NCI-H1417 treated with DMSO at 0.1 percent for 48 hours (cell line): ENCODE data around the gene NFIX.

Source experiments
- DNase-seq: peaks from one replicate; lab custom pipeline; 2025; lab: John Stamatoyannopoulos, UW

NFIX gene

DNA sequence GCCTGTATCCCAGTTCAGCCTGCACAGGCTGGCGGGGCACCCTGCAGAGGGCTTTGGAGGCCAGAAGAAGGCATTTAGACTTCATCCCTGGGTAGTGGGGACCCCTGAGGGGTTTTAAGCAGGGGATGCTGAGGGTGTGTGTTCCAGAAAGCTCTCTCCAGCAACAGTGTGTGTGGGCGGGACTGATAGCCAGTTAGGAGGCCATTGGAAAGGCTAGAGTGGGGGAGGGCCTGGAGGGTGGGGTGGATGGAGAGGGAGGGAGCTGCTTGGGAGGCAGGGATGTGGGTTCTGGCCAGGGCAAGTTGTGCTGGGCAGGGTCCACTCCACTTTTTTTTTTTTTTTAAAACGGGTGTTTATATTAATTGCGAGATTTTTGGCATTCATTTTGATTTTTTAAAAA is 79.1 kb downstream of the NFIX start:
- no peak for DNase-seq

DNA sequence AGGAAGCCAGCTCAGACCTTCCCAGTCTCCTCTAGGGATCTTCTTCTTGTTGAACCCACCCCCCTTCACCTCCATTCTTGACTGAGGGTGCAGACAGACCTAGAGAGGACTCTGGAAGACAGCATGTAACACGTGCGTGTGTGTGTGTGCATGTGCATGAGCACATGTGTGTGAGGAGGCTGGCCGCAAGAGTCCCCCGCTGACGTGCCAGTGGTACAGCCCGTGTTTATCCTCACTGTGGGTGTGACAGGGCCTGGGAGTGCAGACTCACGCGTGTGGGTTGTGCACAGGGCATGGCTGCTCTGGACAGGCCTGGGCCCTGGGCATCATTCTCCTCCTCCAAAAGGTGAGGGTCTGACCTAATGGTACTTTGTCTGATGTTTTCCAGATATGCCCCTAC is 81.0 kb downstream of the NFIX start:
- DNase-seq, result no peak

DNA sequence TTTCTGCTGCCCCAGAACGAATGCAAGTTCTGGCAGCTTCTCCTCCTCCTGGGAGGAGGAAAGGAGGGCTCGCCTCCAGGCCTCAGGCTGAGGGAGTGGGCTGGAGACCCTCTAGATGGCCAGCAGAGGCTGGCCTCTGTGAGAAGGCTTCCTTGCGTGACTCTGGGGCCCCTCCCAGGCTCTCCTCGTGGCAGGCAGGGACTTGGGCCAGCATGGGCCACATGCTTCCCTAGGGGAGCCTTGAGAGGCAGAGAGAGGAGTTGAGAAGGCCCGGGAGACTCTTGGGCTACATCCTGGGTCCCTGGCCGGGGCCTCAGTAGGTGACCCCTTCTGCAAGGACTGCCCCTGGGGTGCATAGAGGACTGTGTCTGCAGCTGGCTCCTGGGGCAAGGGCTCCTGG is 81.5 kb downstream of the NFIX start:
- DNase-seq, result no peak

DNA sequence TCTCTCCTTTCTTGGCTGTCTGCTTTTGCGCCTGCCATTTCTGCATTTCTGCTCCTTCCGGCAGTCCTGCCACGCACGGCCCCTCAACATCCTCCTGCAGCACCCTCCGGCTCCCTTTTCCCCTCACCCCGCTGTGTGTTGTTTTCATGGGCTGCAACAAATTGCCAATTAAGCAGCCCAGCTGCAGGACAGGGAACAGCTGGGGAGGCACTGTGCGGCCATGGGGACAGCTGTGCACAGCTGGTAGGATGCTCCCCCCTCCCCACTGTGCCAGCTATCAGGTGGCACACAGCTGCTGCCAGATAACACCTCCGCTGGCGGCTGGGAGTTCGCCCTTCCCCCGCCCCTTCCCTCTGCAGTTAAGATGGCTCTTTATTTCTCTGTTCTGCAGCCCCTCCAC is 82.0 kb downstream of the NFIX start:
- DNase-seq, result no peak

GRCh38 chr19:13078381-13078780 is 83.1 kb downstream of the NFIX start:
- DNase-seq, result no peak

GRCh38 chr19:13078897-13079541 is 83.7 kb downstream of the NFIX start:
- no peak for DNase-seq

- DNase-seq, result no peak
Measured at GRCh38 chr19:13079542-13079986, 84.3 kb downstream of the NFIX start.

GRCh38 chr19:13082192-13083007 is 87.1 kb downstream of the NFIX start:
- DNase-seq, result no peak

DNA sequence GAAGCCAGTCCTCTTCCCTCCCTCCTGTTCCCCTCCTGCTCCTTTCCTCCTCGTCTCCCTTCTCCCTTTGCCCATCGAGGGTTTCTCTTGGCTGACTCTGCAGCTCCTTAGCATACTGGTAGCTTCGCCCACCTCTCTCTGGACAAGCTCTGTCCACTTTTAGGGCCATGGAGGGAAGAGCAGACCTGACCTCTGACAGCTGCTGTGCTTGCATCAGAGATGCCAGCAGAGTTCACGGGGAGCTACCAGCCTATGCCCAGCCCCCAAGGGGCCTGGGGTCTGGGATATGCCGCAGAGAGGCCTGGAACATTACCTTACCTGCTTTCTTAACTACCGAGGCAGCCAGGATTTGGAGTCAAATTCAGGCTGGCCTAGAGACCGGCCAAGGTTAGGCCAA is 87.7 kb downstream of the NFIX start:
- no peak for DNase-seq

GRCh38 chr19:13083627-13084026 is 88.4 kb downstream of the NFIX start:
- DNase-seq, result no peak

DNA sequence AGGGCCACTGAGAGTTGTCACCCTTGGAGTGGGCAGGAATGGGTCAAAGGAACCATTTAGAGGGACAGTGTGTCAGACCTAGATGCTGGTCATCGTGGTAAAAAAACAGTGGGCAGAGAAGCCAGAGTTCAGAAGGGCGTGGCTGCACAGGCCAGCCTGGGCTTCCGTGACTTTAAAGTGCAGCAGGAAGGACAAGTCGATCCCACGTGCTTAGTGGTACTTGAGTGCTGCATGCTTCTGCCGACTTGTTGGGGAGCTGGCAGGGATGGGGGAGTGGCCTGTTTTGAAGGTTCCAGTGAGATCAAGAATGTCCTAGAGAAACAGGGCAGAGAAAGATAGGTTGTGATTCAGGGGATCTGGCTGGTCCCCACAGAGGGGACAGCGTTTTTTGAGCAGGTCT is 90.4 kb downstream of the NFIX start:
- DNase-seq, result no peak

GRCh38 chr19:13086341-13086740 is 91.1 kb downstream of the NFIX start:
- no peak for DNase-seq

GRCh38 chr19:13087295-13087694 is 92.0 kb downstream of the NFIX start:
- DNase-seq, result no peak

DNA sequence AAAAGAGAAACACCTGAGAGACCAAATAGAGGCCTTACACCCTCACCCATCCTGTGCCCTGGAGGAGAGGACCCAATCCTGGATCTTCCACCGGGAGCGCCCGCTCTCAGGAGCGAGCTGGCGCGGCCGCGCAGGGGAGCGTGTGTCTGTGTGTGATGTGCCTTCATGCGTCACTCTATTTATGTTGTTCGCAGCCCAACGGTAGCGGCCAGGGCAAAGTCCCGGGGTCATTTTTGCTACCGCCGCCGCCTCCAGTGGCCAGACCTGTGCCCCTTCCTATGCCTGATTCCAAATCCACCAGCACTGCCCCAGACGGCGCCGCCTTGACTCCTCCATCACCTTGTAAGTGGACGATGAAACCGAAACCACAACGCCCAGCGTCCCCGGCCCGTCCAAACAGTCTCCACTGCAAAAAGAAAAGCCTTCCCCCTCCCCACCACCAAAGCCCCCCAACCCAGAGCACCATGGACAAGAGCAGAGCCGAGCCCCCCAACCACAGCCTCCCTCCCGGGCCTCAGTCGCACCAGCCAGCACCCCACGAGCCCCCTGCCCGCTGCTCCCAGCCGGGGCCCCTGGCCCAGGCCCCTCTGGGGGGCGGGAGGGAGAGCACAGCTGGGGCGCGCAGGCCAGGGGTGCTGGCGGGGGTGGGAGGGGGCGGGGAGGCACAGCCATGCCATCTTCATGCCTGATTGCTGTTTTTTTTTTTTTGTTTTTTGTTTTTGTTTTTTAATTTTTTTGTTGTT is 92.7 kb downstream of the NFIX start:
- DNase-seq, result no peak

DNA sequence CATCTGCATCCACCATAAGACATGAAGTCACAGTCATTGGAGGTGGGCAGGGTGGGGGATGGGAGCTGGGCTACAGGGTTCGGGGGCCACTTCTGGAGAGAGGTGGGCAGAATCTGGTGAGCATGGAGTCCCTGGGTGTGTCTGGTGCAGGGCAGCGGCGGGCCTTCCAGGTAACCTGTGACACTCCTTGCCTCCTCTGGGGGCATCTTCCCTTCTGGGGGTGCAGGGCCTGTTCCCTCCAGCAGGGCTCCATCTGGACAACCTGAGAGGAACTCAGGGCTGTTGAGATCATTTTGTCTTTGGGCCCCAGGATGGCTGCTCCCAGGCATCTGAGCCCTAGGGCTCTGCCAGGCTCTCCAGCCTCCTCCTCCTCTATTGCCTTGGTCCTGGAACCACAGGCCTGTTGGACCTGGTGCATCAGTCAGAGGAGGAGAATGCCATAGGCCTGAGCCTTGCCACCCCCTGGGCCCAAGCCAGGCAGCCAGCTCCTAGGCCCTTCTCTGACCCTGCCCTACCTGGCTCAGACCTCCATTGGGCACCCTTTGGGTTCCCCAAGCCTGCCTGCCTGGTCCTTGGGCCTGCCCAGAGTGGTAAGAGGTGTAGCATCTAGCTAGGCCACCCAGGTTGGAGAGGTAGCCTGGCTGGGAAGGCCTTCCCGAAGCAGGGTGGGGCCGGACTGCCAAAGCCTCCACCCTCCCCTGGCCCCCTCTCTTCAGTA is 94.0 kb downstream of the NFIX start:
- no peak for DNase-seq

- DNase-seq, result no peak
Measured at GRCh38 chr19:13089857-13090507, 94.7 kb downstream of the NFIX start.

- no peak for DNase-seq
Measured at GRCh38 chr19:13090511-13091231, 95.4 kb downstream of the NFIX start.

DNA sequence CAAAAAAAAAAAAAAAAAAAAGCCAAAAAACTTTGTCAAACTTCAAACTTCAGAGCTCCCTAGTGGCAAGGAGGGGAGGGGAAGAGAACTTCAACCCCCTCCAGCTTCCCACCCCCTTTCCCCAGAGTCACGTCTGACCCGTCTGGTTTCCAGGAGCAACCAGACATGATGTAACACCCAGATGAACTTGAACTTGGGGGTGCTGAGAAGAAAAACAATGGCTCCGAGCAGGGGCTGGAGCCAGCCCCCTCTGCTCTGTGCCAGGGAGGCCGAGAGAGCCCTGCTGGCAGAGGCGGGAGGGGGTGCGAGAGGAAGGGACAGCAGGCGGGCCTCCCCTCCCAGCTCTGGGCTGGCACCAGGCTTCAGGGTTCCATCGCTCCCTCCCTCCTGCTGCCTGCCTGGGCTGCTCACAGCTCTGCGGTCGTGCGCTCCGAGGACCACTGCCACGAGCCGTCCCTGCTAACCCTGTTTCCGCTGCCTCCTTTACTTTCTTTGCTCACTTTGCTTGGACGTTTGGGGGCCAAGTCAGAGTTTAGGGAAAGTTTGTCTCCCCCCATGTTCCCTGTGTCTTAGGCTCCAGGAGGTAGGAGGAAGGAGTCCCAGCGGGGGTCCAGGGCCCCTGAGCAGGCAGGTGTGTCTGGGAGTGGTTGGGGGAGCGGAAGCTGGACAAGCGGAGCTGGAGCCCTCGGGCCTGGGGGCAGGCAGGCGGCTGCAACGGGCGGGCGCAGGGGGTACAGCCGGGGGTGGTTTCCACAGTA is 96.3 kb downstream of the NFIX start:
- peak; percentile 21 for DNase-seq

DNA sequence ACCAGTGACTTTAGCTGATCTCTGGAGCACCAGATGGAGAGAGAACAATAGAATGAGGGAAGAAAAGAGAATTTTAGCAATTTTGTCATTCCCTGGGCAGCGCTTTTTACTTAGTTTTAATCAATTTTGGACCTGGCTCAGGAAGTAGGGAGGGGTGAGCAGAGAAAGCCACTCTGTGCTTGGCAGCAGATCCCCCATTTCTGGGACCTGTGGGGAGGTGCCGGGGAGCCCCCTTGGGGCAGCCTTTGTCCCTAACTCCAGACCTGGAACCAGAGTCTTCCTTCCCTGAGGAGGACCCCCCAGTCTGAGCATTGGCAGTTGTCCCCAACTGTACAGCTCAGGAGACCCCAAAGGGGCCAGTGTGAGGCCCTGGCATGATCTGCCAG is 96.9 kb downstream of the NFIX start:
- DNase-seq, result no peak

- DNase-seq, result no peak
Measured at GRCh38 chr19:13092606-13093235, 97.4 kb downstream of the NFIX start.
